HTERT RPE-1 (cell line): Measurements from ENCODE around the gene PLA2G2C.

Experiments
- in situ Hi-C: fragments of 300-500 bp; cut with MboI; formaldehyde crosslinking; loops from 4 replicates; pipeline ENCODE4 v1.14.3; 2020; ENCODE audit warnings: low sequenced_read_pairs

PLA2G2C gene

DNA sequence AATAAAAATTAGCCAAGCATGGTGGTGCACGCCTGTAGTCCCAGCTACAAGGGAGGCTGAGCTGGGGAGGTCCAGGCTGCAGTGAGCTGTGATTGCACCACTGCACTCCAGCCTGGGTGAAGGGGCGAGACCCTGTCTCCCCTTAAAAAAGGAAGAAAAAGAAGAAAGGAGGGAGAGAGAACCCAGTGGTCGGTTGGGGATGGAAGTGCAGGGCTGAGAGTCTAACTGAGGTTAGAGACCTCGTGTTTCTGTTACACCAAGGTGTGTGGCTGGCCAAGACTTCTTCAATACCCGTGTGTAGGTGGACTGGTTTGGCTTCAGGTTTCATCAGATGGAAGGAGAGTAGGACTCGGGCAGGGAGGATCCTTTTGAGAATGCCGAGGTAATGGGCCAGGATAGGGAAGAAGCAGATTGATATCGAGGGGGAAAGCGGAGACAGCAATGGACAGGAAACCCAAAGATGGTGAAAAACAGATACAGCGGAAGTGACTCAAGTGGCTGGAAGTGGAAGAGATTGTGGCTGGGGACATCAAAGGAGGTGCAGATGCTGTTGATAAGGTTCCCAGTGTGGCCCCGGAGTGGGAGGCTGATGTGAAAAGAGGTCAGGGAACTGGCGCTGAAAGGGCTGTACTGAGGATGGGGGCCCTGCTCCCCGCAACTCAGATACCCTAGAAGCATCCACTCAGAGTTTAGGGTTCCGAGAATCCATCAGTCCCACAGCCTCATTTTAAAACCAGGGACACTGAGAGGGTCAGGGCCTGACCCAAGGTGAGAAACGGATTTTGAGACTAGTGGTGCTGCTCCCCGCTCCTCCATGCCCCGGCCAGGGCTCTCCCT, 1.1 kb downstream of the PLA2G2C start:
- in situ Hi-C loops: no loop called here

DNA sequence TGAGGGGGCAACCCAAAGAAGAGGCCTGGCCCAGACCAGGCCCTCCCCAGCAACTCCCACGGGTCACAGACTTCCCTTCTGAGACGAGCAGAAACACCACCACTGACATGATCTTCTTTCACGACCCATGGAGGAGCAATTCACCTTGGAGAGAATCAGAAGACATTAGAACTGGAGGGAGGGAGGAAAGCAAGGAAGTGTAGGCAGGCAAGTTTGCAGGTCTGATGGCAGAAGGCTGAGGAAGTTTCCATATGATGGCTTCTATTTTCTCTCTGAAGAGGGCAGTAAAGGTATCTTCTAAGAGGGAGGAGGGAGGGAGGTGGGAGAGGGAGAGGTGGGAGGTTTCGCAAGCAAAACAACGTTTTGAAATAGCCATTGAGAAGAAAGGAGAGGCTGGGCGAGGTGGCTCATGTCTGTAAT, 1.8 kb downstream of the PLA2G2C start:
- in situ Hi-C loops: no loop called here

GRCh38 chr1:20183616-20184271, 2.6 kb downstream of the PLA2G2C start:
- in situ Hi-C loops: no loop called here

DNA sequence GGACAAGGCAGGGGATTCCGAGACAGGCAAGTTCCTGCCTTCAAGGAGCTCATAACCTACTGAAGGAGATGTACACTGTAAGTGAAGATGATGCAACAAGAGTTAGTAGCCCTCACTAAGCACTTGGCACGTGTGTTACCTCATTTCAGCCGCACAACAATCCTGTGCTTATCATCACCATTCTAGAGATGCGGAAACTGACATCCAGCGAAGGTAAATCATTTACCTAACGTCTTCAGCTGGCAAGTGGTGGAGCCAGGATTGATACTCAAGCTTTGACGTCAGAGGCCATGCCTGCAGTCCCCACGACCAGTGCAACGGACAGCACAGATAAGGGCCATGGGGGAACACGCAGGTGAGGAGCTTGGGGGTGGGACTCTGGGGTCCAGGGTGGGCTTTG, 3.3 kb downstream of the PLA2G2C start:
- in situ Hi-C loops: no loop called here

GRCh38 chr1:20182415-20182814, 3.9 kb downstream of the PLA2G2C start:
- in situ Hi-C loops: no loop called here

- in situ Hi-C loops: no loop called here
Measured at GRCh38 chr1:20180844-20181207, 5.5 kb downstream of the PLA2G2C start.

DNA sequence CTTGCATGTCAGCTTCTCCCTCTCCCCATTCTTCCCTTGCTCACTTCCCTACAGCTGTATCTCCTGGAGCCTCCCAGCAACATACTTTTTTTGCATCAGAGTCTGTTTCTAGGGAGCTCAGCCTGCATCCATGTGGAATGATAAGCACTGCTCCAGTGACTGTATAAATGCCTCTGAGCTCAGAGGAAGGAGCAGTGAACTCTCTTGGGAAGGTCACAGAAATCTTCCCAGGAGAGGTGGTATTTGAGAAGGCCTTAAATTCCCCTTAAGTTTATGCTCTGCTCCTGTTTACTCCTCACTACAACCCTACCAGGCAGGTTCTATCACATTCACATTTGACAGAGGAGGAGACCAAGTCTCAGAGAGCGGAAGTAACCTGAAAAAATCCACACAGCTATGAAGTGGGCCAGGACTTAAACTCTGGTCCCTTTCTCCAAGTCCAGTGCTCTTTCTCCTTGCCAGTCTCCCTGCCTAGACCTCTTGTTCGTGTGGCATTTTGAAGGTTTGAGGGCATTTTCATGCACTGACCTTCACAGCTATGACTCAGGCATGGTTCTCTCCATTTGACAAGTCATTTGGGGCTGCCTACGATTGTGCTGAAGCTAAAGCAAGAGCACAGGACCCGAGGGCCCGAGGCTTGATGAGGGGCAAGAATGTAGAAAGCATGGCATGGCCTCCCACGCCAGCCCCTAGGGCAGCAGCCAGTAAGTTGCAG, 6.0 kb downstream of the PLA2G2C start:
- in situ Hi-C loops: no loop called here

- in situ Hi-C loops: no loop called here
Measured at GRCh38 chr1:20179371-20180128, 6.8 kb downstream of the PLA2G2C start.

- in situ Hi-C loops: no loop called here
Measured at GRCh38 chr1:20178634-20179370, 7.5 kb downstream of the PLA2G2C start.

DNA sequence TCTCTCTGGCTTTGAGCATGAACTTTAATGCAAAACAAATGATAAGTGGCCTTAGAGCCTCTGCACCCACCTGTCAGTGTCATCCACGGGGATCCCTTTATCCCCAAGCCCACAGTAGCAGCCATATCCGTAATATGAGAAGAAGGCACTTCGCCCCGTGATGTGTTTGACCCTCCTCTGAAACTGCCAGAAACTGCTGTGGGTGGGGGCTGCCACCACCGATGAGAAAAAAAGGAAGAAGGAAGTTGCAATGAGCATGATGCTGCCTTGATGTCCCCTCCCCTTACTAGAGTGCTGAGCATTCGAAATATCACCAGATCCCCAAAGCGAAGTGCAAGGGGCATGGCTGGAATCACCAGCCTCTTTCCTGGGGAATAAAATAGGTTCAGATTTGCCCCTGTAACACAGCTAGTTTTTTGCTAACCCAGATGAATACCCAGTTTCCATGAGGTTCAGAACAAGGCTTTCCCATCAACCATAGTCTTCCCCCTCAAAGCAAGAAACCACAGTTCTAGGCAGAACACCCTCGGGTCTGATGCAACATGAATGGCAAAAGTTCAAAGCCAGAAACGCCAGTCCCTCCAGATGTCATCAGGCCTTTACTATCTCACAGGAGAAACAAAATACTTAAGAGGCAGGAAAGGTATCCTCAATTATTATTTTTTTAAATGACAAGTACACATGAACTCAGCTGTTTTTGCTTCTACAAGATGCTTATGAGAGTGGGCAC, 11.2 kb downstream of the PLA2G2C start:
- in situ Hi-C loops: no loop called here

- in situ Hi-C loops: no loop called here
Measured at GRCh38 chr1:20172033-20172590, 14.2 kb downstream of the PLA2G2C start.

GRCh38 chr1:20169932-20170331, 16.4 kb downstream of the PLA2G2C start:
- in situ Hi-C loops: no loop called here

- in situ Hi-C loops: no loop called here
Measured at GRCh38 chr1:20168564-20169491, 17.5 kb downstream of the PLA2G2C start.

GRCh38 chr1:20167126-20167525, 19.2 kb downstream of the PLA2G2C start:
- in situ Hi-C loops: no loop called here

DNA sequence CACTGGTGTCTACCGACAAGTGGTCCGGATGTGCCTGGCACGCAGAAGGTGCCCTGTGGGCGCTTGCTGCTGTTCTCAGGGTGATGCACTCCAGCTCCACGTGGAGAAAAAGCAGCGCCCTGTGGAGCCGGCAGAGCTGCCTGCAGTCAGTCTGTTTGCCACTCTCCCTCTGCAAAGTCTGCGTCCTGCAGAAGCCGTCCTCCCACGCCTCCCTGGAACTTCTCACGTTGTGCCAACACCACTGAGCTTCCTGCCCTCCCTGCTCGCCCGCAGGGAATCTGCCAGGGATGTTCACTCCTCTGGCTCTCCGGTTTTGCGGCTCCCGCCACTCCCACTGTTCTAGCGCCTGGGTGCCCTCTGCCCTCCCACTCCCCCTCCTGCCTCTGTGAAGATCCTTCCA, 20.3 kb downstream of the PLA2G2C start:
- in situ Hi-C loops: no loop called here

GRCh38 chr1:20165522-20165951, 20.8 kb downstream of the PLA2G2C start:
- in situ Hi-C loops: no loop called here

- in situ Hi-C loops: no loop called here
Measured at GRCh38 chr1:20164694-20165202, 21.6 kb downstream of the PLA2G2C start.

GRCh38 chr1:20160034-20160433, 26.3 kb downstream of the PLA2G2C start:
- in situ Hi-C loops: no loop called here
